Activated CD4-positive, CD25-positive, alpha-beta regulatory T cell (primary cell): ENCODE results near the gene PALLD.
"Not testable (repeated sequence)": the region's sequence is repeated elsewhere in the genome, so short reads cannot be mapped to it uniquely, and the experiment has no call there.

ENCODE experiments used
- DNase-seq, 4 experiments: peaks; one replicate each; lab custom pipeline; 2025; lab: John Stamatoyannopoulos, UW

PALLD gene

GRCh38 chr4:168496834-168497233 is at the start of gene PALLD:
Gene PALLD, plus strand, starts transcription at chr4:168497052.
- DNase-seq: no peak

- DNase-seq: not testable (repeated sequence)
Measured at GRCh38 chr4:168449063-168449462, 47.8 kb upstream of the PALLD start.

- DNase-seq: no peak
Measured at GRCh38 chr4:168449719-168450452, 47.0 kb upstream of the PALLD start.

- DNase-seq: no peak
Measured at GRCh38 chr4:168451331-168451730, 45.5 kb upstream of the PALLD start.

- no peak for DNase-seq
Measured at GRCh38 chr4:168451744-168452390, 45.0 kb upstream of the PALLD start.

- no peak for DNase-seq
Measured at GRCh38 chr4:168453146-168453545, 43.7 kb upstream of the PALLD start.

- not testable (repeated sequence) for DNase-seq
Measured at GRCh38 chr4:168458256-168458655, 38.6 kb upstream of the PALLD start.

- DNase-seq: no peak
Measured at GRCh38 chr4:168461821-168462220, 35.0 kb upstream of the PALLD start.

- DNase-seq: no peak
Measured at GRCh38 chr4:168472920-168473319, 23.9 kb upstream of the PALLD start.

- no peak for DNase-seq
Measured at GRCh38 chr4:168474660-168475320, 22.1 kb upstream of the PALLD start.

- DNase-seq: no peak
Measured at GRCh38 chr4:168475745-168476144, 21.1 kb upstream of the PALLD start.

GRCh38 chr4:168478868-168479267 is 18.0 kb upstream of the PALLD start:
- no peak for DNase-seq

GRCh38 chr4:168480931-168481611 is 15.8 kb upstream of the PALLD start:
- DNase-seq: peak in 3 of 4 experiments; percentile 6 to 13 (median 8)

- no peak for DNase-seq
Measured at GRCh38 chr4:168483811-168484210, 13.0 kb upstream of the PALLD start.

GRCh38 chr4:168484626-168485025 is 12.2 kb upstream of the PALLD start:
- DNase-seq: no peak

- no peak for DNase-seq
Measured at GRCh38 chr4:168485156-168485910, 11.5 kb upstream of the PALLD start.

- no peak for DNase-seq
Measured at GRCh38 chr4:168486912-168487281, 10.0 kb upstream of the PALLD start.

- no peak for DNase-seq
Measured at GRCh38 chr4:168487282-168488035, 9.4 kb upstream of the PALLD start.

- no peak for DNase-seq
Measured at GRCh38 chr4:168488869-168489274, 8.0 kb upstream of the PALLD start.

- no peak for DNase-seq
Measured at GRCh38 chr4:168489616-168490015, 7.2 kb upstream of the PALLD start.

- DNase-seq: no peak
Measured at GRCh38 chr4:168490711-168491110, 6.1 kb upstream of the PALLD start.
